HG03521 (cell line): ENCODE results near the gene SPATA6L.

Experiments
- ATAC-seq: cut with Tn5 transposase; IDR thresholded peaks from one replicate; pipeline ENCODE4 v1.9.1; 2021; ENCODE audit warnings: mild to moderate bottlenecking, moderate library complexity; ENCODE audit not compliant: unreplicated experiment

The SPATA6L gene, protein sequence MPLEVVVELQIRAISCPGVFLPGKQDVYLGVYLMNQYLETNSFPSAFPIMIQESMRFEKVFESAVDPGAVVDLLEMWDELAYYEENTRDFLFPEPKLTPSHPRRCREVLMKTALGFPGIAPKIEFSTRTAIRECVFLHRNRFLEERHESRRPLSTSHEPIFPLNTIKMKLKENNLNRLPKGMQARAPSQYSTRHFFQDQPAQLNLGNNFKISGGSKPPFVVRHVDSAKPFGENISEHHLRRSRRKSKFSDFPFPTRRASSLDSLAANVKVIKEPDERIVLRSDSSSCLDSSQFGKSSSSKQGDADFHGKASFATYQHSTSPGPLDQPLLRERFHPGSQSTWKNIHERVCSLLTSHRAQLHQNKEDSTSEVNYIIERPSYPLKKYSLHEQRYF

GRCh38 chr9:4666042-4666699 lies at the start of gene SPATA6L:
TSS of gene SPATA6L (minus strand) at chr9:4666480. CDS start at chr9:4666250, 230 bp downstream.
- ATAC-seq: no peak

GRCh38 chr9:4714266-4715016 lies 48.2 kb upstream of the SPATA6L start:
- no peak for ATAC-seq

GRCh38 chr9:4713849-4714248 lies 47.6 kb upstream of the SPATA6L start:
- no peak for ATAC-seq

- ATAC-seq: no peak
Measured at GRCh38 chr9:4709380-4709779, 43.1 kb upstream of the SPATA6L start.

GRCh38 chr9:4706971-4707622 lies 40.8 kb upstream of the SPATA6L start:
- ATAC-seq: no peak

DNA sequence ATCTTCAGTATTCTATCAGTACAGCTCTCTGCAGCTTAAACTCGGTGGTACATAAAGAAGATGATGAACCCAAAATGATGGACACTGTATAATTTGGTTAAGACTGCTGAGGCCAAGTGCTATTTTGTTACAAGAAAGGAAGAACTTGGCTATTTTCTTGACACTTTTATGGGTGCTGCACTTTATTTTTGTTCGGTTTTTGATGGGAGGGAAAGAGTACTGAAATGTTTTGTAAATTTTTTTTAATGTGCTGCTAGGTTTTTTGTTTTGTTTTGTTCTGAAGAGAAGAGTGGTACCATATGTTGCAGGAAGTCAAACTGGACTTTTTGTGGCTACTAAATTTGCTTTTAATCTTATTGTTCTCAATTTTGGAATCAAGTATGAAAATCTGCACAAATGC lies 39.7 kb upstream of the SPATA6L start:
- ATAC-seq: no peak

DNA sequence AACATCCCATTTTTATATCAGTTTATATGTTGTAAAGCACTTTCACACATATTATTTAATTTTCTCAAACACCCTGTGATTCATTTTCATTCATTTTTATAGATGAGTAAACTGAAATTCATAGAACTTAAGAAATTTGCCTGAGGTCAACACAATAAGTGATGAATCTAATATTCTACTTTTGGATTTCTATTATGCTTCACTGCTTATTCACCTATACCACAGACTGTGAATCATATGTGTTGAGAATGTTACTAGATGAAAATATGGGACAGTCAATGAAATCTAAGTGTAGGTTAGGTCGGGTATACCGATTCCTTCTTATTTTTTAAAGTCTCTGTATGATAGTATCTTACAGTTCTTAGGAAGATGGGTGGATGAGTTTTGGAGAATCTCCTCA lies 37.8 kb upstream of the SPATA6L start:
- no peak for ATAC-seq

GRCh38 chr9:4701526-4701925 lies 35.2 kb upstream of the SPATA6L start:
- no peak for ATAC-seq

- ATAC-seq: no peak
Measured at GRCh38 chr9:4700932-4701331, 34.7 kb upstream of the SPATA6L start.

DNA sequence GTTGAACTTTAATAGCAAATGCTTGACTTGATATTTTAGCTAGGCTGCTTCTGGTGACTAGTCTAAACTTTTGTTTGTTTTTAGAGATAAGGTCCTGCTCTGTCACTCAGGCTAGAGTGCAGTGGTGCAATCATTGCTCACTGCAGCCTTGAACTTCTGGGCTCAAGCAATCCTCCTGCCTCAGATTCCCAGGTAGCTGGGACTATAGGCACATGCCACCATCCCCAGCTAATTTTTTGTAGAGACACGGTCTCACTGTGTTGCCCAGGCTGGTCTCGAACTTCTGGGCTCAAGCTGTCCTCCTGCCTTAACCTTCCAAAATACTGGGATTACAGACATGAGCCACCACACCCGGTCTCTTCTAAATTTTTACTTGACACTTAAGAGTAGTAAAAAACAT lies 33.8 kb upstream of the SPATA6L start:
- ATAC-seq: no peak

DNA sequence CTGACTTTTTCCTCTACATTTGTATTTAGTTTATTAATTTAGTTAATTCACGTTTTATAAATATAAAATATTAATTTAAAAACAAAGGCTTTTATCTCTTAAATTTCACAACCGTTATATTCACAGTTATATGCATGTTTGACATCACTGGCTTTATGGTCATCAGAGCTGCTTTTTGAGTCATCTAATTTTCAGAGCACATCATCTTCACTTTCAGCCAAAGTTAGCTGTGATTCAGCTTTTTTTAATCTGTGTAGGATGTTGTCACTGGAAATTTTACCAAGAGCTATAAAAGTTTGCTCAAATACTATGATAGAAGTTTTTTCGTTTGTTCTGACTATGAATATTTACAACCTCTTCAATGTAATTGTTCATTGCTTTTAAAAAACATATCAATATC lies 25.5 kb upstream of the SPATA6L start:
- no peak for ATAC-seq

DNA sequence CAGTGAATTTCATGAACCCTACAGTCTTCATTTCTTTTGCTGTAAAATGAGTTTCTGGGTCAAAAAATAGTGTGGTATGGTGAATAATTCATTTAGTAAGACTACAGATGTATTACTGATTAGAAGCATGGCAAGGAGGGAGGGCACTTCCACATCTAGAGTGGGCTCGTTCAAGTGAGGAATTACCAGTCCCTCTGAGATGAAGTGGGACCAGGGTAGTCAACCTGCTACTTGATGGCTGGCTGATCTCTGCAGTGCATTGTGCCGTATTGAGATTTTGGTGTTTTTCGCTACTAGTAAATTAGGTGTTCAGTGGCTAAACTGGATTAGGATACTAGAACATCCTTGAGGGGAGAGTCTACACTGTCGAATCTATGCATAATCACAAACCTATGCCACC lies 23.9 kb upstream of the SPATA6L start:
- ATAC-seq: peak; percentile 43

DNA sequence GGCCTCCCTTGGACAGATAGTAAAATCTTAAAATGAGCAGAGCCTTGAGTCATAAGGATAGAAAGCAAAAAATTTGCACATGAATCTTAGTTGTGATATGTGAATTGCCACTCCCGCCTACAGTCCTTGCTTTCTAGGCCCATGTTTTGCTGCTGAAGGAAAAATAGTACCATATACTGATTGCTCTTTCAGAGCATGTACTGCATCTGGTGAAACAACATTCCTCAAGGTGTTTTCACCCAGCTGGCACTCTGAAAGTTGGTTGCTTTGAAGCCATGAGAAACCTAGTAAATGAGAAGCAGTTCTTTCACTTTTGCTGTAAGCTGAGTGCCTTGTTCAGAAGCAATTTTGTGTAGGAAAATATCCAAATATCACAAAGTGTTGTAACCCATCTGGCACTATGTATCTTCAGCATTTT lies 23.4 kb upstream of the SPATA6L start:
- peak; percentile 48 for ATAC-seq

DNA sequence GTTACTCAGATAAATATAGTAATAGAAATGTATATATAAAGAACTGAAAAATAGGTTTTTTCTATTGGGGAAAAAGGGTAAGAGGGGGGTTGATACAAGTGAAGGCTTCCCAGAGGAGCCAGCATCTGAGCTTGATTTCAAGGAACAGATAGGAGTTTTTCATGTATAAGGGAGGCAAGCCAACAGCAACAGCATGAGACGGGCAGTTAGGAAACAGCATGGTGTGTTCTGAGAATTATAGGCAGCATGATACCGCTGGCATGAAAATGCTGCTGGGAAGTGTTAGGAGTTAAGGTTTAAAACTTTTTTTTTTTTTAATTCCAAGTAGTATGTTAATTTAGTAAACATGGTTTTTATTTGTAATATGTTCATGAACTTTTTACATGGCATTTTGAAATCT lies 22.7 kb upstream of the SPATA6L start:
- ATAC-seq: no peak

- ATAC-seq: no peak
Measured at GRCh38 chr9:4686584-4686983, 20.3 kb upstream of the SPATA6L start.

DNA sequence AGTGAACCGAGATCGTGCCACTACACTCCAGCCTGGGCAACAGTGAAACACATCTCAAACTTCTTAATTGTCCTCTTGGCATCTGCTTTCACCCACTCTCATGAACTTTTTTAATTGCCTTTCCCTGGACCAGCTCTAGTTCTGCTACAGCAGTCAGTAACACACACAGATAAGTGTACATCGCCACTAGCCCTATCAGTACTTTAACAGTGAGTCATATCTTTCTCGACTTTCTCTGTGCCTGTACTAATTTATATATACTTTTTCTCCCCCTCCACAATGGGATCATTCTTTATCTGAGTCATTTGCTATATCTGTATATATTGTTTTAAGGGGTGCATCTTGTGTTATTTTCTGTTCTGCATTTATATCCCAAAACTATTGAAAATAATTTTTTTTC lies 19.8 kb upstream of the SPATA6L start:
- ATAC-seq: no peak

- ATAC-seq: no peak
Measured at GRCh38 chr9:4684820-4685219, 18.5 kb upstream of the SPATA6L start.

DNA sequence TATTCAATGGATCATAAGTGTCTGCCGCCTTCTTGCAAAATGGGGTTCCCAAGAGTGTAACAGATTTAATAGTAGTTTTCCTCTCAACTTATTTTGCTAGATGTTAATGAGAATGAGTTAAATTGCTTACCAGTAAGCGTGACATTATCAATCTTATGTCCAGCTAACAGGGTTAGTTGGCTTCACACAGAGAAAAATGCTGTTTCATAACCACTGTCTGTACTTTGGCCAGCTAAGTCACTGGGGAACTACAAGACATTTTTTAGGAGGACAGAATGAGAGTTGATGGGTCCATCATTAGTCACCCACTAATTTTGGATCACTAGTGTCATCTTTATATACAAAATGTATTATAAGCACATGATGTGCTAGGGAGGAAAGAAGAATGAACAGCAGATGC lies 14.5 kb upstream of the SPATA6L start:
- ATAC-seq: no peak

DNA sequence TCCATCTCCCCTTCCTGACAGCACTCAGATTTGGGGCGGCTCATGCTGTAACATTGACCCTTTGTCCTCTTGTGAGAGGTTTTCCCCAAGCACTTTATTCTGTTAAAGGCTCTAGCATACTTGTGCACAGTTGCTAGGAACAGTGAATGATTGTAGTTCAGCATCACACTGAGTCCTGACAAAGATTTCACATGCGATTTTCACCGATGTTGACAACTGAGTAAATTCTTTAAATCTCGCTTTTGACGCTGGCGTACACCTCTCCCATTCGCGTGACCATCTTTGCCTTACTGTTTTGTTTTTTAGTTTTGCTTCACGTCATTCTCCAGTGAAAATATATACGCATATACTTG lies 13.9 kb upstream of the SPATA6L start:
- ATAC-seq: no peak

- peak; percentile 95 for ATAC-seq
Measured at GRCh38 chr9:4679268-4680172, 13.2 kb upstream of the SPATA6L start, which contains the start of gene CDC37L1. TSS of gene CDC37L1 (plus strand) at chr9:4679569. CDS start at chr9:4679768, 199 bp downstream.
